ENCODE results near the gene KRTAP5-6. TPM values are rescaled to one million over a fixed set of nuclear protein-coding genes. Genes with fewer than 3 reads are reported as not detected.

KRTAP5-6 gene
- total RNA-seq, 5 donors from 2014 or later (not counting 1 experiment from before 2014, with no cell fraction given), result not detected

- POLR2A ChIA-PET, result no interaction called here
- Histone ChIP-seq H3K27me3 (replicated peaks in 1 of 2; ENCODE audit: control insufficient read depth in 2 of 2, extremely low read depth in 1 of 2, insufficient read depth in 2 of 2, low read length in 1 of 2) (peaks cover 0 to 26% of the 10 kb centered on the region in 2 experiments), H3K4me3 (ENCODE audit: control insufficient read depth in 1 of 2, extremely low read depth in 1 of 2, low read length in 1 of 2) (no peak overlapping the region), H3K27ac (ENCODE audit: low read length) (no peak overlapping the region), H3K9me3 (no peaks in the 10 kb centered on the region), H3K36me3 (ENCODE audit: control insufficient read depth in 2 of 2, extremely low read depth in 1 of 2, insufficient read depth in 1 of 2, low read length in 1 of 2) (peaks cover 0 to 4% of the 10 kb centered on the region in 2 donors), H3K4me1 (ENCODE audit: control insufficient read depth in 1 of 2, extremely low read depth in 1 of 2, insufficient read depth in 2 of 2, low read length in 2 of 2) (peaks cover 4 to 26% of the 10 kb centered on the region in 2 experiments)
- Mint-ChIP-seq H3K27ac (no peak overlapping the region), H3K36me3 (no peaks in the 10 kb centered on the region), H3K4me3 (no peak overlapping the region), H3K9me3 (no peaks in the 10 kb centered on the region), H3K27me3 (peaks cover 13% of the 10 kb centered on the region in 2 donors), H3K4me1 (peaks cover 13 to 20% (median 15%) of the 10 kb centered on the region in 3 donors)
- ATAC-seq (replicated peaks in 1 of 4) (no peak), DNase-seq (no peak)
- 82% methylated on average over 10 of the region's 22 CpGs for WGBS (ENCODE audit: insufficient coverage)
- CTCF ChIA-PET, result no interaction called here
Measured at GRCh38 chr11:1746511-1746931, 49.5 kb downstream of the KRTAP5-6 start.

DNA sequence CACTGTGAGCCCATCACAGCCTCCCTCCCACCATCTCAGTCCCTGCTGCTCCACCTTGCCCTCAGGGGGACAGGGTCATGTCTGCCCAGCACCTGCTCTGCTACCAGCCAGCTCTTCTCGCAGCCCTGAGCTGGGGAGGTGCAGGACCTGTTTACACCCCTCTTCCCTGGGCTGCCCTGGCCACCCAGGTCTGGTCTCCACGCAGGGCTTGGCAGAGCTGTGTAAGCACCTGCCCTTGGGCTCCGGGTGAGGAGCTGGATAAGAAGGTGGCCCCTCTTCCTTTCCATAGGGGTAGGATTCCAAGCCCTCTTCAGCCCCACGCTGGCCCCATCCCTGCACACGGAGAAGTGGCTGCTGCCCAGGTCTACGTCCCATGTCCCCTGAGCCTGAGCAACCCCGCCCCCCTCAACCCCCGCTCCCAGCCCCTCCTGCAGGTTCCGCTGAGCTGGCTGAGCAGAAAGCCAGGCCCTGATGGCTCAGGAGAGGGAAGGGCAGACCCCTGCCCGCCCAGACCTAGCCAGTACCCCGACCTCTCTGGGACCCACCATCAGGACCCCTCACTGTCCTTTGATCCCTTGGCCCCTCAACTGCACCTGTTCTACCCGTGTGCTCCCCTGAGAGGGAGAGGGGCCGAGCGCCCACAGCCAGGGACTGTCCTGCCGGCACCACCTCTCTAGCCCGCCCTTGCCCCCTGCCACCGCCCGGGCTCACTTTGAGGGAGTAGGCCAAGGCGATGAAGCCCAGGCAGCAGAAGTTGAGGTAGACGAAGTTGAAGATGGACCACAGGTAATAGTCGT, 50.2 kb downstream of the KRTAP5-6 start:
- Histone ChIP-seq H3K4me1 (ENCODE audit: control insufficient read depth in 1 of 2, extremely low read depth in 1 of 2, insufficient read depth in 2 of 2, low read length in 2 of 2) (peaks cover 4 to 32% of the 10 kb centered on the region in 2 experiments), H3K4me3 (ENCODE audit: control insufficient read depth in 1 of 2, extremely low read depth in 1 of 2, low read length in 1 of 2) (no peak overlapping the region), H3K9me3 (no peaks in the 10 kb centered on the region), H3K27me3 (replicated peaks in 1 of 2; ENCODE audit: control insufficient read depth in 2 of 2, extremely low read depth in 1 of 2, insufficient read depth in 2 of 2, low read length in 1 of 2) (peaks cover 0 to 32% of the 10 kb centered on the region in 2 experiments), H3K36me3 (ENCODE audit: control insufficient read depth in 2 of 2, extremely low read depth in 1 of 2, insufficient read depth in 1 of 2, low read length in 1 of 2) (peaks cover 1 to 4% of the 10 kb centered on the region in 2 donors), H3K27ac (ENCODE audit: low read length) (no peak overlapping the region)
- Mint-ChIP-seq H3K36me3 (no peaks in the 10 kb centered on the region), H3K27ac (no peak overlapping the region), H3K4me3 (no peak overlapping the region), H3K4me1 (peaks cover 17 to 21% (median 20%) of the 10 kb centered on the region in 3 donors), H3K9me3 (no peaks in the 10 kb centered on the region), H3K27me3 (peaks cover 13% of the 10 kb centered on the region in 2 donors)
- ATAC-seq (replicated peaks in 1 of 4) (no peak), DNase-seq (no peak)
- POLR2A ChIA-PET, result no interaction called here
- WGBS (ENCODE audit: insufficient coverage), result 96% methylated on average over 18 of the region's 21 CpGs
- CTCF ChIA-PET, result no interaction called here

Other genes with a start within 250 kb of the KRTAP5-6 start
- gene MOB2, start 210.4 kb upstream of the KRTAP5-6 start, total RNA-seq, result 10 to 100 TPM; 49.6 to 79.2 (median 72.6) TPM
- gene DUSP8, start 124.9 kb upstream of the KRTAP5-6 start, total RNA-seq, result 10 to 100 TPM in 2 of 5 donors, 1 to 10 TPM in 3; 5.2 to 64.3 (median 8.7) TPM
- not detected for gene KRTAP5-1, start 111.9 kb upstream of the KRTAP5-6 start, total RNA-seq
- not detected for gene KRTAP5-2, start 98.9 kb upstream of the KRTAP5-6 start, total RNA-seq
- gene KRTAP5-3, start 88.7 kb upstream of the KRTAP5-6 start, total RNA-seq, result not detected
- gene KRTAP5-4, start 75.1 kb upstream of the KRTAP5-6 start, total RNA-seq, result not detected
- gene KRTAP5-5, start 67.4 kb upstream of the KRTAP5-6 start, total RNA-seq, result not detected
- gene IFITM10, start 53.4 kb downstream of the KRTAP5-6 start, total RNA-seq, result 1 to 10 TPM in 4 of 5 donors, under 1 TPM in 1; 0.72 to 4.2 (median 1.8) TPM
- 100 to 1,000 TPM in 3 of 5 donors, 10 to 100 TPM in 2; 91.9 to 187 (median 163) TPM for gene CTSD, start 66.7 kb downstream of the KRTAP5-6 start, total RNA-seq
- not detected for gene SYT8, start 137.8 kb downstream of the KRTAP5-6 start, total RNA-seq
- under 1 TPM in 1 of 5 donors, not detected in 4; 0.39 TPM for gene TNNI2, start 141.8 kb downstream of the KRTAP5-6 start, total RNA-seq
- 100 to 1,000 TPM; 286 to 514 (median 375) TPM for gene LSP1, start 155.9 kb downstream of the KRTAP5-6 start, total RNA-seq
- under 1 TPM in 2 of 5 donors, not detected in 3; 0.10 to 0.12 TPM for gene PRR33, start 194.7 kb downstream of the KRTAP5-6 start, total RNA-seq
- 10 to 100 TPM; 15.9 to 22.1 (median 18.2) TPM for gene TNNT3, start 222.5 kb downstream of the KRTAP5-6 start, total RNA-seq

All from T-cell (primary cell).